ENCODE data around the gene RUNX3.
A peak's percentile ranks its signal among the peaks of the same experiment; 100 is the strongest.

RUNX3 gene

GRCh38 chr1:24961961-24962861, 32.1 kb upstream of the RUNX3 start:
- Histone ChIP-seq H3K18ac (ENCODE audit: low read length) (peak overlapping the region; percentile 50), H3K27ac (replicated peaks; ENCODE audit: low read length) (no peak overlapping the region), H3K9me3 (replicated peaks in 1 of 2; ENCODE audit: control insufficient read depth in 2 of 2, insufficient read depth in 1 of 2, low read depth in 1 of 2, low read length in 2 of 2) (no peaks in the 10 kb centered on the region), H4K91ac (ENCODE audit: low read depth, low read length, poor library complexity) (no peak overlapping the region), H2BK12ac (ENCODE audit: low read length) (no peak overlapping the region), H3K79me1 (ENCODE audit: low read depth, low read length) (no peaks in the 10 kb centered on the region), H3K4me2 (ENCODE audit: insufficient read depth, low read length, poor library complexity, severe bottlenecking) (no peak overlapping the region), H2AK5ac (ENCODE audit: low read depth, low read length) (no peak overlapping the region), H2BK120ac (ENCODE audit: low read depth, low read length) (no peak overlapping the region), H2BK5ac (ENCODE audit: low read length) (no peak overlapping the region), H3K36me3 (replicated peaks in 1 of 2; ENCODE audit: control insufficient read depth in 2 of 2, insufficient read depth in 2 of 2, low read length in 2 of 2) (no peaks in the 10 kb centered on the region), H3K4me3 (ENCODE audit: low read length in 2 of 2) (no peak overlapping the region), H3K9ac (ENCODE audit: low read depth, low read length, poor library complexity) (peak overlapping the region; percentile 68), H3K4me1 (ENCODE audit: control insufficient read depth in 2 of 2, insufficient read depth in 1 of 2, low read depth in 1 of 2, low read length in 2 of 2) (peaks cover 0 to 3% of the 10 kb centered on the region in 2 donors), H3K14ac (ENCODE audit: low read length) (peak overlapping the region; percentile 40), H3K23ac (ENCODE audit: low read depth, low read length, poor library complexity) (no peak overlapping the region), H3K27me3 (ENCODE audit: control insufficient read depth in 3 of 3, insufficient read depth in 3 of 3, low read depth in 1 of 3, low read length in 3 of 3) (peaks cover 0 to 40% (median 2%) of the 10 kb centered on the region in 3 experiments), H2AFZ (ENCODE audit: low read length) (no peak overlapping the region), H2BK15ac (ENCODE audit: low read length) (peak overlapping the region; percentile 19), H3K4ac (ENCODE audit: low read length) (no peak overlapping the region), H4K8ac (ENCODE audit: low read depth, low read length) (no peak overlapping the region)
- WGBS, 2 donors (ENCODE audit: extremely low coverage in 2 of 2, insufficient read length in 2 of 2, insufficient replicate concordance in 1 of 2) = no CpG with 5 or more reads among the region's 26 CpGs
- DNase-seq (ENCODE audit: low spot score) = no peak

- no CpG with 5 or more reads among the region's 7 CpGs for WGBS, 2 donors (ENCODE audit: extremely low coverage in 2 of 2, insufficient read length in 2 of 2, insufficient replicate concordance in 1 of 2)
- H3K79me1 ChIP-seq (ENCODE audit: low read depth, low read length) = no peaks in the 10 kb centered on the region
Measured at GRCh38 chr1:24961334-24961733, 31.3 kb upstream of the RUNX3 start.

DNA sequence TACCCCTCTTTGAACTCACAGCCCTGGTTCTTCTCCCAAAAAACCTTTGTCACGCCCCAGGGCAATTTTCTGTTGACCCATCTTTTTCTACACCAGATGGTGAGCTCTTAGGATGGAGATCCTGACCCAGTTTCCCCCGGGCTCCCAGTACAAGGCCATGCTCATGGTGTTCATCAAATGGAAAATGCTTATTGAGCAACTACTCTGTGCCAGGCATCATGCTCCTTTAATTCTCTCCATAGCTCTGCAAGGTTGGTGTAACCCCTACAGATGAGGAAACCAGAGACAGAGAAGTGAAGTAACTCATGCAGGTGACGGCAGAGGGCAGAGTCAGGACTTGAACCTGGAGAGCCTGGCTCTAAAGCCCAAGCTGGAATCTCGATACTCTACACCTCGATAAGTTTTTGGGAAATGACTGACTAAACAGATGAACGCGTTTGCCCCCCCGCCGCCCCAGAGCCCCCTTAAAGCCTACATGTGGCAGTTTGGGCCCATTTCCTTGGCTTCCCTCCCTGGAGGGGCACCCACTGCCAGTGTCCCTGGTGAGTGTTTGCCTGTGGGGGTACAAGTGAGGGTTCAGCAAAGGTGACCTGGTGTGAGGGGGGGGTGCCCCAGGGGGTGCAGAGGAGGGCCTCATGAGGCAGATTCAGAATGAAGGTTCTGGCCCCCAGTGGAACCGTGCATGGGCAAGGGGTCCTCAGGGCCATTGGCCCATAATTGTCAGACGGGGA, 30.2 kb upstream of the RUNX3 start:
- H3K9ac ChIP-seq (ENCODE audit: low read depth, low read length, poor library complexity) = no peak overlapping the region
- H3K4ac ChIP-seq (ENCODE audit: low read length) = no peak overlapping the region
- H2BK15ac ChIP-seq (ENCODE audit: low read length) = no peak overlapping the region
- no peaks in the 10 kb centered on the region for H3K9me3 ChIP-seq (replicated peaks in 1 of 2; ENCODE audit: control insufficient read depth in 2 of 2, insufficient read depth in 1 of 2, low read depth in 1 of 2, low read length in 2 of 2)
- H3K18ac ChIP-seq (ENCODE audit: low read length) = no peak overlapping the region
- no peak for DNase-seq (ENCODE audit: low spot score)
- no CpG with 5 or more reads among the region's 11 CpGs for WGBS, 2 donors (ENCODE audit: extremely low coverage in 2 of 2, insufficient read length in 2 of 2, insufficient replicate concordance in 1 of 2)
- no peak overlapping the region for H2AFZ ChIP-seq (ENCODE audit: low read length)
- no peak overlapping the region for H3K4me2 ChIP-seq (ENCODE audit: insufficient read depth, low read length, poor library complexity, severe bottlenecking)
- peaks cover 0 to 3% of the 10 kb centered on the region in 2 donors for H3K4me1 ChIP-seq (ENCODE audit: control insufficient read depth in 2 of 2, insufficient read depth in 1 of 2, low read depth in 1 of 2, low read length in 2 of 2)
- H4K91ac ChIP-seq (ENCODE audit: low read depth, low read length, poor library complexity) = no peak overlapping the region
- H3K23ac ChIP-seq (ENCODE audit: low read depth, low read length, poor library complexity) = no peak overlapping the region
- H3K79me1 ChIP-seq (ENCODE audit: low read depth, low read length) = no peaks in the 10 kb centered on the region
- no peak overlapping the region for H4K8ac ChIP-seq (ENCODE audit: low read depth, low read length)
- H2AK5ac ChIP-seq (ENCODE audit: low read depth, low read length) = no peak overlapping the region
- no peak overlapping the region for H2BK120ac ChIP-seq (ENCODE audit: low read depth, low read length)
- H3K27ac ChIP-seq (replicated peaks; ENCODE audit: low read length) = no peak overlapping the region
- no peaks in the 10 kb centered on the region for H3K36me3 ChIP-seq (replicated peaks in 1 of 2; ENCODE audit: control insufficient read depth in 2 of 2, insufficient read depth in 2 of 2, low read length in 2 of 2)
- H3K27me3 ChIP-seq (ENCODE audit: control insufficient read depth in 3 of 3, insufficient read depth in 3 of 3, low read depth in 1 of 3, low read length in 3 of 3) = peaks cover 0 to 40% (median 2%) of the 10 kb centered on the region in 3 experiments
- no peak overlapping the region for H3K14ac ChIP-seq (ENCODE audit: low read length)
- H2BK5ac ChIP-seq (ENCODE audit: low read length) = no peak overlapping the region
- H2BK12ac ChIP-seq (ENCODE audit: low read length) = no peak overlapping the region
- no peak overlapping the region for H3K4me3 ChIP-seq (ENCODE audit: low read length in 2 of 2)

More at GRCh38 chr1:24961334-24961733, 31.3 kb upstream of the RUNX3 start:
- H2BK12ac ChIP-seq (ENCODE audit: low read length) = no peak overlapping the region
- H2AFZ ChIP-seq (ENCODE audit: low read length) = no peak overlapping the region
- no peak overlapping the region for H2BK15ac ChIP-seq (ENCODE audit: low read length)
- H3K27me3 ChIP-seq (ENCODE audit: control insufficient read depth in 3 of 3, insufficient read depth in 3 of 3, low read depth in 1 of 3, low read length in 3 of 3) = peaks cover 0 to 40% (median 2%) of the 10 kb centered on the region in 3 experiments
- no peak overlapping the region for H3K4ac ChIP-seq (ENCODE audit: low read length)
- no peak overlapping the region for H3K23ac ChIP-seq (ENCODE audit: low read depth, low read length, poor library complexity)
- DNase-seq (ENCODE audit: low spot score) = no peak
- no peak overlapping the region for H4K8ac ChIP-seq (ENCODE audit: low read depth, low read length)
- no peak overlapping the region for H2BK5ac ChIP-seq (ENCODE audit: low read length)
- H3K9me3 ChIP-seq (replicated peaks in 1 of 2; ENCODE audit: control insufficient read depth in 2 of 2, insufficient read depth in 1 of 2, low read depth in 1 of 2, low read length in 2 of 2) = no peaks in the 10 kb centered on the region
- H3K14ac ChIP-seq (ENCODE audit: low read length) = no peak overlapping the region
- no peaks in the 10 kb centered on the region for H3K36me3 ChIP-seq (replicated peaks in 1 of 2; ENCODE audit: control insufficient read depth in 2 of 2, insufficient read depth in 2 of 2, low read length in 2 of 2)
- no peak overlapping the region for H4K91ac ChIP-seq (ENCODE audit: low read depth, low read length, poor library complexity)
- peak overlapping the region; percentile 23 for H2AK5ac ChIP-seq (ENCODE audit: low read depth, low read length)
- H3K4me1 ChIP-seq (ENCODE audit: control insufficient read depth in 2 of 2, insufficient read depth in 1 of 2, low read depth in 1 of 2, low read length in 2 of 2) = peaks cover 0 to 3% of the 10 kb centered on the region in 2 donors
- no peak overlapping the region for H3K9ac ChIP-seq (ENCODE audit: low read depth, low read length, poor library complexity)
- no peak overlapping the region for H2BK120ac ChIP-seq (ENCODE audit: low read depth, low read length)
- H3K18ac ChIP-seq (ENCODE audit: low read length) = no peak overlapping the region
- H3K4me2 ChIP-seq (ENCODE audit: insufficient read depth, low read length, poor library complexity, severe bottlenecking) = no peak overlapping the region
- H3K4me3 ChIP-seq (ENCODE audit: low read length in 2 of 2) = no peak overlapping the region
- H3K27ac ChIP-seq (replicated peaks; ENCODE audit: low read length) = no peak overlapping the region

GRCh38 chr1:24959623-24959975, 29.5 kb upstream of the RUNX3 start:
- no peak overlapping the region for H3K23ac ChIP-seq (ENCODE audit: low read depth, low read length, poor library complexity)
- H3K4me2 ChIP-seq (ENCODE audit: insufficient read depth, low read length, poor library complexity, severe bottlenecking) = no peak overlapping the region
- H3K18ac ChIP-seq (ENCODE audit: low read length) = no peak overlapping the region
- H3K27me3 ChIP-seq (ENCODE audit: control insufficient read depth in 3 of 3, insufficient read depth in 3 of 3, low read depth in 1 of 3, low read length in 3 of 3) = peaks cover 0 to 42% (median 2%) of the 10 kb centered on the region in 3 experiments
- no peak overlapping the region for H2BK12ac ChIP-seq (ENCODE audit: low read length)
- no peak overlapping the region for H2BK15ac ChIP-seq (ENCODE audit: low read length)
- no peak overlapping the region for H4K91ac ChIP-seq (ENCODE audit: low read depth, low read length, poor library complexity)
- no peak overlapping the region for H2AFZ ChIP-seq (ENCODE audit: low read length)
- peaks cover 0 to 3% of the 10 kb centered on the region in 2 donors for H3K4me1 ChIP-seq (ENCODE audit: control insufficient read depth in 2 of 2, insufficient read depth in 1 of 2, low read depth in 1 of 2, low read length in 2 of 2)
- no peak overlapping the region for H2BK5ac ChIP-seq (ENCODE audit: low read length)
- no peak overlapping the region for H3K4me3 ChIP-seq (ENCODE audit: low read length in 2 of 2)
- no peak overlapping the region for H2AK5ac ChIP-seq (ENCODE audit: low read depth, low read length)
- no peak overlapping the region for H3K27ac ChIP-seq (replicated peaks; ENCODE audit: low read length)
- no peak overlapping the region for H3K9ac ChIP-seq (ENCODE audit: low read depth, low read length, poor library complexity)
- no peak overlapping the region for H2BK120ac ChIP-seq (ENCODE audit: low read depth, low read length)
- H4K8ac ChIP-seq (ENCODE audit: low read depth, low read length) = no peak overlapping the region
- H3K9me3 ChIP-seq (replicated peaks in 1 of 2; ENCODE audit: control insufficient read depth in 2 of 2, insufficient read depth in 1 of 2, low read depth in 1 of 2, low read length in 2 of 2) = no peaks in the 10 kb centered on the region
- H3K14ac ChIP-seq (ENCODE audit: low read length) = no peak overlapping the region
- no peaks in the 10 kb centered on the region for H3K79me1 ChIP-seq (ENCODE audit: low read depth, low read length)
- no peak for DNase-seq (ENCODE audit: low spot score)
- no peak overlapping the region for H3K4ac ChIP-seq (ENCODE audit: low read length)
- no CpG with 5 or more reads among the region's 8 CpGs for WGBS, 2 donors (ENCODE audit: extremely low coverage in 2 of 2, insufficient read length in 2 of 2, insufficient replicate concordance in 1 of 2)
- no peaks in the 10 kb centered on the region for H3K36me3 ChIP-seq (replicated peaks in 1 of 2; ENCODE audit: control insufficient read depth in 2 of 2, insufficient read depth in 2 of 2, low read length in 2 of 2)
